ENCODE results near the gene UVSSA.

The UVSSA gene

DNA sequence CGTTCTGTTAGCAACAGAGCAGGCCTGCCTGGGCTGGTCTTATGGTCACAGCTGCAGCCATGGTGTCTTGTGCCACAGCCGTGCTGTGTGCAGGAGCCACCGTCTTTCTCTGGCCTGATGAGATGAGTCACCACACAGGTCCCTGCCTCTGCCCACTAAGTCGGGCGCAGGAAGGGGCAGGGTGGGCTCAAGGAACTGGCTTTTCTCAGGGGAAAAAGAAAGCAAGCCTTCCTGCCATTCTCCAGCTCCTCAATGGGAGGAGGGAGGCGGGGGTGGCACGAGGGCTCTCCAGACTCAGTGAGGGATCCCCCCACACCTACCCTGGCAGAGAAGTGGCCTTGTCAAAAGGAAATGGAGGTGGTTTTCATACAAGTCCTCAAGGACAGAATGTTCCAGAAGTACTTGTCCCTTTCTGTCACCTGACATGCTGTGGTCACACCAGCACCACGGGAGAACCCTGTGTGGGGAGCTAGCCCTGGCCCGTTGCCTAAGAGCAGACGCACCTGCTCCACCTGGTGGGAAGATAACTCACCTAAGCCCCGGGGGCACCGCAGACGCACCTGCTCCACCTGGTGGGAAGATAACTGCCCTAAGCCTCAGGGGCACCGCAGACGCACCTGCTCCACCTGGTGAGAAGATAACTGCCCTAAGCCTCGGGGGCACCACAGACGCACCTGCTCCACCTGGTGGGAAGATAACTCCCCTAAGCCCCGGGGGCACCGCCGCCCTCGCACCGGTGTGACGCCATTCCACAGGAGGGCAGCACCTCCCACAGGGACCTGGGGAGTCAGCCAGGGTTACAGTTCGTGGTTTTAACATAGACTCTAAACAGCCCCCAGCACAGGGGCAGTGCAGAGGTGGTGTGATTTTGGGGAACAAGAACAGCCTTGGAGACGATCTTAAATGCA, 18.5 kb downstream of the UVSSA start:
- no peaks in the 10 kb centered on the region for H4K20me1 ChIP-seq (ENCODE audit: insufficient read depth, low read length)
- H3K79me2 ChIP-seq (ENCODE audit: low read length): no peaks in the 10 kb centered on the region
- no peak overlapping the region for H3K4me2 ChIP-seq (ENCODE audit: low read depth, low read length)
- no peaks in the 10 kb centered on the region for H3K27me3 ChIP-seq (replicated peaks; ENCODE audit: insufficient read depth, low read length)
- H3K9ac ChIP-seq (ENCODE audit: low read length): no peak overlapping the region
- DNase-seq: no peak
- no peaks in the 10 kb centered on the region for H3K36me3 ChIP-seq (replicated peaks; ENCODE audit: insufficient read depth, low read length)
- TF ChIP-seq, protein P1, sequence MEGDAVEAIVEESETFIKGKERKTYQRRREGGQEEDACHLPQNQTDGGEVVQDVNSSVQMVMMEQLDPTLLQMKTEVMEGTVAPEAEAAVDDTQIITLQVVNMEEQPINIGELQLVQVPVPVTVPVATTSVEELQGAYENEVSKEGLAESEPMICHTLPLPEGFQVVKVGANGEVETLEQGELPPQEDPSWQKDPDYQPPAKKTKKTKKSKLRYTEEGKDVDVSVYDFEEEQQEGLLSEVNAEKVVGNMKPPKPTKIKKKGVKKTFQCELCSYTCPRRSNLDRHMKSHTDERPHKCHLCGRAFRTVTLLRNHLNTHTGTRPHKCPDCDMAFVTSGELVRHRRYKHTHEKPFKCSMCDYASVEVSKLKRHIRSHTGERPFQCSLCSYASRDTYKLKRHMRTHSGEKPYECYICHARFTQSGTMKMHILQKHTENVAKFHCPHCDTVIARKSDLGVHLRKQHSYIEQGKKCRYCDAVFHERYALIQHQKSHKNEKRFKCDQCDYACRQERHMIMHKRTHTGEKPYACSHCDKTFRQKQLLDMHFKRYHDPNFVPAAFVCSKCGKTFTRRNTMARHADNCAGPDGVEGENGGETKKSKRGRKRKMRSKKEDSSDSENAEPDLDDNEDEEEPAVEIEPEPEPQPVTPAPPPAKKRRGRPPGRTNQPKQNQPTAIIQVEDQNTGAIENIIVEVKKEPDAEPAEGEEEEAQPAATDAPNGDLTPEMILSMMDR (IDR thresholded peaks at IDR 0.05; ENCODE audit: low read length): no peak
- TF ChIP-seq EZH2phosphoT487 (IDR thresholded peaks at IDR 0.05; ENCODE audit: low read length): no peak
- no peak for TF ChIP-seq EZH2 (optimal IDR thresholded peaks at IDR 0.05; ENCODE audit: low read depth, low read length)
- H3K4me1 ChIP-seq (ENCODE audit: low read length): no peaks in the 10 kb centered on the region
- no peaks in the 10 kb centered on the region for H3K9me3 ChIP-seq (replicated peaks; ENCODE audit: insufficient read depth, low read length)
- no peak overlapping the region for H3K27ac ChIP-seq (ENCODE audit: low read length)
- H3F3A ChIP-seq (ENCODE audit: insufficient read depth, low read length): no peaks in the 10 kb centered on the region
- H3K4me3 ChIP-seq (ENCODE audit: low read length): no peak overlapping the region
- H3K9me2 ChIP-seq (replicated peaks; ENCODE audit: insufficient read depth, low read length): no peaks in the 10 kb centered on the region
- H2AFZ ChIP-seq (ENCODE audit: low read length): no peak overlapping the region

GRCh38 chr4:1366371-1367229, 19.6 kb downstream of the UVSSA start:
- Histone ChIP-seq H3K27ac (ENCODE audit: low read length) (no peak overlapping the region), H3K9ac (ENCODE audit: low read length) (no peak overlapping the region), H3K4me1 (ENCODE audit: low read length) (no peaks in the 10 kb centered on the region), H3F3A (ENCODE audit: insufficient read depth, low read length) (no peaks in the 10 kb centered on the region), H3K27me3 (replicated peaks; ENCODE audit: insufficient read depth, low read length) (no peaks in the 10 kb centered on the region), H3K9me2 (replicated peaks; ENCODE audit: insufficient read depth, low read length) (no peaks in the 10 kb centered on the region), H2AFZ (ENCODE audit: low read length) (no peak overlapping the region), H3K4me3 (ENCODE audit: low read length) (no peak overlapping the region), H3K79me2 (ENCODE audit: low read length) (no peaks in the 10 kb centered on the region), H4K20me1 (ENCODE audit: insufficient read depth, low read length) (no peaks in the 10 kb centered on the region), H3K9me3 (replicated peaks; ENCODE audit: insufficient read depth, low read length) (no peaks in the 10 kb centered on the region), H3K4me2 (ENCODE audit: low read depth, low read length) (no peak overlapping the region), H3K36me3 (replicated peaks; ENCODE audit: insufficient read depth, low read length) (no peaks in the 10 kb centered on the region)
- DNase-seq: no peak
- TF ChIP-seq EZH2phosphoT487 (IDR thresholded peaks at IDR 0.05; ENCODE audit: low read length) (no peak), EZH2 (optimal IDR thresholded peaks at IDR 0.05; ENCODE audit: low read depth, low read length) (no peak)

DNA sequence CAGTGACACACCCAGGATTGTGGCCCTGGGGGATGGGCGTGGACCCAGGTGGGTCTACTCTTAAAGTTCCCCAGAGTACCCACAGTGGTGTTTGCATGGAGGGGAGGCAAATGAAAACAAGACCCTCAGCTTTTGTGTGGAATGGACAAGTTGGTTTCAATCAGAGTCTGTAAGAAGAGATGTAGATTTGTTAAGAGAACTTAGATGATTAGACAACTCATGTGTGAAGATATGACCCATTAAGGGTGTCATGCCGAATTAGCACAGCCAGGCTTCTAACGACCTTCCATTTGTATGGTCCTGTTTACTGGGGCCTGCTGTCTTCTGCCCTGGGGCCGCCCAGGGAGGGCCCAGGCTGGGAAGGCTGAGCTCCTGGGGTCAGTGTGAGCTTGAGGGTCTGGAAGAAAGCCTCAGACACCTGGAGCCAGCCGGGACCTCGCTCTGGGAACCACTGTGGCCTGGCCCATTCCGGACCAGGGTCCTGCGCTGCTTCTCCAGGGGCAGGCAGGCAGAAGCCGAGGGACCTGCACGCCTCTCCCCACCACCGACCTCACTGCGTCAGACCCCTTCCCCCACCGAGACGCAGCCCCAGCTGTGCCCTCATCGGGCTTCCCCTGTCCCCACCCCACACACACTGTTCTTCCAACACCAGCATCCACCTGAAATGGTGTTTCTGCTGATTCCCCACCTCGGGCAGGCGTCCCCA, 20.4 kb downstream of the UVSSA start:
- Histone ChIP-seq H3K9me2 (replicated peaks; ENCODE audit: insufficient read depth, low read length) (no peaks in the 10 kb centered on the region), H3K79me2 (ENCODE audit: low read length) (no peaks in the 10 kb centered on the region), H3K4me3 (ENCODE audit: low read length) (no peak overlapping the region), H3F3A (ENCODE audit: insufficient read depth, low read length) (no peaks in the 10 kb centered on the region), H2AFZ (ENCODE audit: low read length) (no peak overlapping the region), H3K4me1 (ENCODE audit: low read length) (no peaks in the 10 kb centered on the region), H3K27me3 (replicated peaks; ENCODE audit: insufficient read depth, low read length) (no peaks in the 10 kb centered on the region), H3K9ac (ENCODE audit: low read length) (no peak overlapping the region), H4K20me1 (ENCODE audit: insufficient read depth, low read length) (no peaks in the 10 kb centered on the region), H3K4me2 (ENCODE audit: low read depth, low read length) (no peak overlapping the region), H3K9me3 (replicated peaks; ENCODE audit: insufficient read depth, low read length) (no peaks in the 10 kb centered on the region), H3K36me3 (replicated peaks; ENCODE audit: insufficient read depth, low read length) (no peaks in the 10 kb centered on the region), H3K27ac (ENCODE audit: low read length) (no peak overlapping the region)
- TF ChIP-seq EZH2 (optimal IDR thresholded peaks at IDR 0.05; ENCODE audit: low read depth, low read length): no peak
- DNase-seq: no peak

GRCh38 chr4:1367936-1368289, 20.9 kb downstream of the UVSSA start:
- Histone ChIP-seq H3K79me2 (ENCODE audit: low read length) (no peaks in the 10 kb centered on the region), H3K27ac (ENCODE audit: low read length) (no peak overlapping the region)

More at GRCh38 chr4:1367936-1368289, 20.9 kb downstream of the UVSSA start:
- Histone ChIP-seq H3F3A (ENCODE audit: insufficient read depth, low read length) (no peaks in the 10 kb centered on the region), H4K20me1 (ENCODE audit: insufficient read depth, low read length) (no peaks in the 10 kb centered on the region), H3K4me2 (ENCODE audit: low read depth, low read length) (no peak overlapping the region), H3K4me1 (ENCODE audit: low read length) (no peaks in the 10 kb centered on the region), H3K9ac (ENCODE audit: low read length) (no peak overlapping the region), H3K36me3 (replicated peaks; ENCODE audit: insufficient read depth, low read length) (no peaks in the 10 kb centered on the region), H3K4me3 (ENCODE audit: low read length) (no peak overlapping the region), H3K27me3 (replicated peaks; ENCODE audit: insufficient read depth, low read length) (no peaks in the 10 kb centered on the region), H2AFZ (ENCODE audit: low read length) (no peak overlapping the region), H3K9me3 (replicated peaks; ENCODE audit: insufficient read depth, low read length) (no peaks in the 10 kb centered on the region), H3K9me2 (replicated peaks; ENCODE audit: insufficient read depth, low read length) (no peaks in the 10 kb centered on the region)
- TF ChIP-seq, protein P1 (IDR thresholded peaks at IDR 0.05; ENCODE audit: low read length): no peak
- TF ChIP-seq EZH2phosphoT487 (IDR thresholded peaks at IDR 0.05; ENCODE audit: low read length) (no peak), EZH2 (optimal IDR thresholded peaks at IDR 0.05; ENCODE audit: low read depth, low read length) (no peak)
- no peak for DNase-seq

All from MM.1S (cell line).